GOT3 (cell line): ENCODE data around the gene CEP41.

ENCODE experiments used
- DNase-seq: peaks from one replicate; lab custom pipeline; 2025; ENCODE audit warnings: mixed read lengths; lab: John Stamatoyannopoulos, UW

CEP41 gene

GRCh38 chr7:130350945-130351790 lies 89.6 kb downstream of the CEP41 start:
- no peak for DNase-seq

DNA sequence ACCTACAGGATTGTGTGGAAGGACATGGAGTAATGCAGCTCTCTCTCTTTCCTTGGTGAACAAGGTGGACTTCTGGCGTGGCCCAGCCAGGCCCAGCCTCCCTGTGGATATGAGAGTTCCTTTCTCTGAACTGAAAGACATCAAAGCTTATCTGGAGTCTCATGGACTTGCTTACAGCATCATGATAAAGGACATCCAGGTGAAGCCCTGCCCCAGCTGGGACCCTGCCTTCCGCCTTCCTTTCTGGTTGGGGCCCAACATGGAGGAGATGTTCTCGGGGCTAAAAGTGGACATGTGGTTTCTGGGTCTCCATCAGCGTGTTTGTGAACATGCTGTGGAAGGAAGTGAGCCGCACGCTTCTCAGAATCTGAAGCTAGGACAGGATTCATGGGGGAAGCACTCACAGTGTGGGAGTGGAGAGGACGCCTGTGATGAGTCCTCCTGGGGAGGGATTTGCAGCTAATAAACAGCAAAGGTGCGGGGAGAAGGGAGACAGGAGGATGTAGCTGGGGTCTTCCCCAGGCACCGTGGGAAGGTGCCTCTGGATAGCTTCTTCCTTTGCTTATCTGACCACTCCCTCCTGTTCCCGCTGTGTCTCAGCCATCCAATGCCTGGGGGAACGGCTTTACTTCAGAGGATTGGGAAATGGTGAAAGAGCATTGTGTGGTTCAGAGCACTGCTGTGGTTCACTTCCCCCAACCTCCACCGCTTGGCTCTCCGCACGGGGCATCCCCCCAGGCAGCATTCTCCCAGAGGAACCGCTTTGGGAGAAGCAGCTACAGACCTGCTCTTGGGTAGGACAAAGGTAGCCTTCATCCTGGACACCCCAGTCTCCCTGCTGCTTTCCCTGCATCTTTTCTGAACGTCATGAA lies 90.7 kb downstream of the CEP41 start:
- DNase-seq: no peak

DNA sequence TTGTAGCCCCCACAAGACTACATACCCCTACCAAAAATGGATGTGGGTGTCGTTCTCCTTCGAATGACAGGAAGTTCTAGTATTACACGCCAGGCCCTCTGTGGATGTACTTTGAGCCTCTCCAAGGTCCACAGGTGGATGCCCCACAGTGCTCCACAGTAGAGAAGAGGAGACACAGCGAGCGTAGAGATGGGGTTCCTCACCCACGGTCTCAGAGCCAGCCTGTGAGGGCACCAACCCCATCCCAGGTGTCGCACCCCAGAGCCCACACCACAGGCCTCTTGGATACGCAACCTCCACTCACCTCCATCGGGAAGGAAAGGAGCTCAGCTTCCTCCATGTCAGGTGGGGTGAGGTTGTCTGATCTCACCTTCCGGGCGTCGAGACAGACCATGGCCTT lies 93.9 kb downstream of the CEP41 start:
- DNase-seq: no peak

GRCh38 chr7:130346177-130346905 lies 94.5 kb downstream of the CEP41 start:
- no peak for DNase-seq

GRCh38 chr7:130345725-130346124 lies 95.1 kb downstream of the CEP41 start:
- DNase-seq: no peak

- DNase-seq: no peak
Measured at GRCh38 chr7:130345136-130345535, 95.7 kb downstream of the CEP41 start.

DNA sequence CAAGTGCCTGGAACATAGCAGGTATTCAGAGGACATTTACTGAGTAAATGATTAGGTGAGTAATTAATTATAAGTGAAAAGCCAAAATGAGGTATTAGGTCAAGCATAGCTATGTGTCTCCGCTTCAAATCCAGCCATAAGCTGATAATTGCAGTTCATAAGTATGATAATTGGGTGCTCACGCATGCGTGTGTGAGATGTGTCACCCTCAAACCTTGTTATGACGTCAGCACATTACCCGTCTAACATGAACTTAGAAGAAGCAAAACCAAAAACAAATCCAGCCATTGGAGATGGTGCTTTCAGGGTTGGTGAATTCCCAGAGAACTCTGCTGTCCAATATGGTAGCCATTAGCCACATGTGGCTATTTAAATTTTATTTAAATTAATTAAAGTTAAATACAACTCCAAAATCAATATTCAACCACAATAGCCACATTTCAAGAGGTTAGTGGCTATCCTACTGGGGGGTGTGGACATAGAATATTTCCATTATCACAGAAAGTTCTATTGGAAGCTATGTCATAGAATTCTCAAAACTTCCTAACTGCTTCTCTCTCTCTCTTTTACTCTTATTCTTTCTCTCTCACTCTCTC lies 96.4 kb downstream of the CEP41 start, which contains the start of gene CPA5:
CPA5 (plus strand) TSS at position 546 of the 596 bp plus-strand sequence. CDS start 1,670 bp downstream, outside the sequence.
- DNase-seq: no peak
